Stimulated activated CD4-positive, alpha-beta T cell treated with anti-CD3 and anti-CD28 coated beads, Interleukin-1b, Interleukin-23, amount 100 ng/mL, for 1 hour (primary cell): ENCODE measurements around the gene SPDYE16.
"Not testable (repeated sequence)": the region's sequence is repeated elsewhere in the genome, so short reads cannot be mapped to it uniquely, and the experiment has no call there.

Source experiments
- DNase-seq, 2 donors: peaks; one replicate each; pipeline ENCODE4 v3.0.0-alpha.2; 2020; ENCODE audit warnings: low read depth in 2 of 2

Gene SPDYE16

GRCh38 chr7:76549025-76549854 is 6.1 kb upstream of the SPDYE16 start:
- peak; percentile 59 to 81 for DNase-seq

GRCh38 chr7:76531643-76532042 is 11.5 kb downstream of the SPDYE16 start:
- DNase-seq, result not testable (repeated sequence)

- not testable (repeated sequence) for DNase-seq
Measured at GRCh38 chr7:76526183-76526582, 16.9 kb downstream of the SPDYE16 start.

GRCh38 chr7:76516932-76517331 is 26.2 kb downstream of the SPDYE16 start:
- DNase-seq, result not testable (repeated sequence)

GRCh38 chr7:76515999-76516443 is 27.1 kb downstream of the SPDYE16 start:
- DNase-seq, result no peak

- no peak for DNase-seq
Measured at GRCh38 chr7:76514926-76515771, 27.9 kb downstream of the SPDYE16 start.

GRCh38 chr7:76513817-76514799 is 29.0 kb downstream of the SPDYE16 start:
- DNase-seq, result no peak

GRCh38 chr7:76512941-76513816 is 29.9 kb downstream of the SPDYE16 start:
- no peak for DNase-seq

GRCh38 chr7:76511911-76512885 is 30.9 kb downstream of the SPDYE16 start:
- not testable (repeated sequence) for DNase-seq

GRCh38 chr7:76511200-76511910 is 31.7 kb downstream of the SPDYE16 start:
- not testable (repeated sequence) for DNase-seq

GRCh38 chr7:76509931-76510877 is 32.9 kb downstream of the SPDYE16 start, which contains the start of gene UPK3B:
Gene UPK3B, plus strand, starts transcription at chr7:76510552. Its CDS starts 101 bp downstream, at chr7:76510653.
- DNase-seq, result no peak

- no peak for DNase-seq
Measured at GRCh38 chr7:76507723-76508406, 35.2 kb downstream of the SPDYE16 start.

- not testable (repeated sequence) for DNase-seq
Measured at GRCh38 chr7:76506643-76507042, 36.5 kb downstream of the SPDYE16 start.

- DNase-seq, result no peak
Measured at GRCh38 chr7:76506081-76506440, 37.0 kb downstream of the SPDYE16 start.

- no peak for DNase-seq
Measured at GRCh38 chr7:76505168-76506080, 37.7 kb downstream of the SPDYE16 start.
